NCI-H187 (cell line): ENCODE measurements around the gene LSM12.
"Not testable (repeated sequence)": the region's sequence is repeated elsewhere in the genome, so short reads cannot be mapped to it uniquely, and the experiment has no call there.

Source experiments
- DNase-seq, 2 experiments: peaks; one replicate each; lab custom pipeline; 2025; lab: John Stamatoyannopoulos, UW

The LSM12 gene

DNA sequence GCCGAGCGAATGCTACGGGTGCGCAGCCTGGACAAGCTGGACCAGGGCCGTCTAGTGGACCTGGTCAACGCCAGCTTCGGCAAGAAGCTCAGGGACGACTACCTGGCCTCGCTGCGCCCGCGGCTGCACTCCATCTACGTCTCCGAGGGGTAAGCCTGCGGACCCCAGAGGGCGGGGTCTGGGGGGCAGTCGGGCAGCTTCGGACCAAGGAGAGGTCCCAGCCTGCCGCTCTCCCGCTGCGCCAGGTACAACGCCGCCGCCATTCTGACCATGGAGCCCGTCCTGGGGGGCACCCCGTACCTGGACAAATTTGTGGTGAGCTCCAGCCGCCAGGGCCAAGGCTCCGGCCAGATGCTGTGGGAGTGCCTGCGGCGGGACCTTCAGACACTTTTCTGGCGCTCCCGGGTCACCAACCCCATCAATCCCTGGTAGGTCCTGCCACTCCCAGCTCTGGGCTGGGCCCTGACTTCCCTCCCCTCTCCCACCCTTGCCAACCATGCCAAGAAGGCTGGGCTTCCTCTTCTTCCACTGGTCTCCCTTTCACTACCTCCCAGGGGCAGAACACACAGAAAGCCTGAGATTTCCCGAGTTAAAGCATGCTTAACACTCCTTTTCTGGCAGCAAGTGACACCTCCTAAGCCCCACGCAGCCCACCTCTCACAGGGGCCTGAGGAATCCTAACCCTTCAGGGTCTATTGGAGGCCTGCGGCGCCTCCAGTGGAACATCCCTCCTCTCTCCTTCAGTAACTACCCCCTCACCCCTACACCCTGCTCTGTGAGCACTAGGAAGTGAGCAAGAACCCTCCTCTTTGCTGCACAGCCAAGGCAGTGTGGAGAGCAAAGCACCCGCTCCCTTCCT, 58.9 kb downstream of the LSM12 start:
- DNase-seq, result no peak

DNA sequence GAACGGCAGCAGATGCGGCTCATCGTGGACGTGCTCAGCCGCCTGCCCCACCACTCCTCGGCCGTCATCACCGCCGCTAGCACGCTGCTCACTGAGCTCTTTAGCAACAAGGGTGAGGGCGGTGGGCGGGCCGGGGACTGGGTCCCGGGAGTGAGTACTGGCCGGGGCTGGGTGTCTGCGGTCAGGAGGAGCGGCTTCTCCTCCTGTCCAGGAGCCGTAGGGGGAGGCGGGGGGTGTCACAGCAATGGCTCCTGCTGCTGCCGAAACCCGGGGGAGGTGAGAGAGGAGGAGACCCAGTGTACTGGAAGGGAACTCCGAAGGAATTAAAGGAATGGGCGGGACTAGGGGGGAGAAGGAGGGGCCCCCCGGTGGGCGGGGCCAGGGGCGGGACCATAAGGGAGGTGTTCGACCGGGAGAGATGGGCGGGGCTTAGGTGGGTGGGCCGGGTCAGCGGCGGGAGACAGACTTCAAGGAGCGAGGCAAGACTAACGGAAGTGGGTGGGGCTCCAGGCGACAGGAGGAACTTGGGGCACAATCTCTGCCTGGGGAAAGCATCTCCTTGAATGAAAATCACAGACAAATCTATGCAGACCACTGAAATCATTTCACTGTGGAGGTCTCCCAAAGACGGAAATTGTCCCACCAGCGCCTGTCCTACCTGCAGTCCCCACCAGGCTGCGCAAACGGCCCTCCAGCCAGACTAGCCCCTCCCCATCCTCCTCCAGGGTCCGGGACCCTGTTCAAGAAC, 59.7 kb downstream of the LSM12 start:
- DNase-seq, result peak; percentile 94 to 95

DNA sequence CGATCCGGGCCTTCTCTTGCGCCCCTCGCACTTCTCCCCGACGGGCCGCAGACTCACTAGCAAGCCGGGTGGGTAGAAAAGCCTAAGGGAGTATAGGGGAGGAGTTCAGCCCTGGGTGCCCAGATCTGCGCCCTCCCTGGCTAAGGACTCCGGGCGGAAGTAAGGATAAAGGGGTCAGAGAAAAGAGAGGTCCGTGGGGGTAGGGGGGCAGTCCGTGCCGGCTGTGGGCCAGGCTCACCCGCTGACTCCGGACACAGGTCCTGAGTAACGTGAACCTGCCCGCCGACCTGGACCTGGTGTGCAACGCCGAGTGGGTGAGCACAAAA, 60.2 kb downstream of the LSM12 start:
- no peak for DNase-seq

DNA sequence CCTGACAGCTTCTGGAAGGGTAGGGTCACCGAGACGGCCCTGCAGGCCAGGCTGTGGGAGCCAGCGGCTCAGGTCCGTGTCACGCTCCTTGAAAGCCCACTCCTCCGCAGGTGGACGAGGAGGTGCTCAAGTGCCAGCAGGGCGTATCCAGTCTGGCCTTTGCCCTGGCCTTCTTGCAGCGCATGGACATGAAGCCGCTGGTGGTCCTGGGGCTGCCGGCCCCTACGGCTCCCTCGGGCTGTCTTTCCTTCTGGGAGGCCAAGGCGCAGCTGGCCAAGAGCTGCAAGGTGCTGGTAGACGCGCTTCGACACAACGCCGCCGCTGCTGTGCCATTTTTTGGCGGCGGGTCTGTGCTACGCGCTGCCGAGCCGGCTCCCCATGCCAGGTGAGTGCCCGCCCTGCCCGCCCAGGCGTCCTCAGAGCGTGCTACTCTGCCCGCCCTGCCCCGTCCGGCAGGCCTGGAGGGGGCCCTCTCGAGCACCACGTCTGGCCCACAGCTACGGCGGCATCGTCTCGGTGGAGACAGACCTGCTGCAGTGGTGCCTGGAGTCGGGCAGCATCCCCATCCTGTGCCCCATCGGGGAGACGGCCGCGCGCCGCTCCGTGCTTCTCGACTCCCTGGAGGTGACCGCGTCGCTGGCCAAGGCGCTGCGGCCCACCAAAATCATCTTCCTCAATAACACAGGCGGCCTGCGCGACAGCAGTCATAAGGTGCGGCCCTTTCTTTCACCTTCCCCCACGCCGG, 60.8 kb downstream of the LSM12 start:
- no peak for DNase-seq

DNA sequence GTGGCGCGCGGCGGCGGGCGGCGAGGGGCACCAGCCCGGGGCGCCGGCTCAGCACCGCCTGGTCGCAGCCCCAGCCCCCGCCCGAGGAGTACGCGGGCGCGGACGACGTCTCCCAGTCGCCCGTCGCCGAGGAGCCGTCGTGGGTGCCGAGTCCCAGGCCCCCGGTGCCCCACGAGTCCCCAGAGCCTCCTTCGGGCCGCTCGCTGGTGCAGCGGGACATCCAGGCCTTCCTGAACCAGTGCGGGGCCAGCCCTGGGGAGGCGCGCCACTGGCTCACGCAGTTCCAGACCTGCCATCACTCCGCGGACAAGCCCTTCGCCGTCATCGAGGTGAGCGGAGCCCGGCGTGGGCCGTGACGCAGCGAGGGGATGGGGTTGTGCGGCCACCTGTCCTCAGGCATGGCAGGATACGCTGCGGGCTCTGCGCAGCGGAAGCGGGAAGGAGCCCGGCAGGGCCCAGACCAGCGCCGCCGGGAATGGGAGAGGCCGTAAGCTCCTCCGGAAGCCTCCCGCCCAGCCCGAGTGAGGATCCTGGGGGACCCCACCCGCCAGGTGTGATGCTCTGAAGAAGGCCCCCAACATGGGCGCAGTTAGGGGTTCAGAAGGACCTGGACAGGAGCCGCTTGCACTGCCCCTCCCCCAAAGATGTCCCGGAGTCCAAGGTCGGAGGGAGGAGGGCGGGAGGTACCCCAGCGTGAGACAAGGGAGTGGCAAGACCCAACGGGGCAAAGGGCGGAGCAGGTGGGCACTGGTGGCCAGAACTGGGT, 61.5 kb downstream of the LSM12 start:
- no peak for DNase-seq

DNA sequence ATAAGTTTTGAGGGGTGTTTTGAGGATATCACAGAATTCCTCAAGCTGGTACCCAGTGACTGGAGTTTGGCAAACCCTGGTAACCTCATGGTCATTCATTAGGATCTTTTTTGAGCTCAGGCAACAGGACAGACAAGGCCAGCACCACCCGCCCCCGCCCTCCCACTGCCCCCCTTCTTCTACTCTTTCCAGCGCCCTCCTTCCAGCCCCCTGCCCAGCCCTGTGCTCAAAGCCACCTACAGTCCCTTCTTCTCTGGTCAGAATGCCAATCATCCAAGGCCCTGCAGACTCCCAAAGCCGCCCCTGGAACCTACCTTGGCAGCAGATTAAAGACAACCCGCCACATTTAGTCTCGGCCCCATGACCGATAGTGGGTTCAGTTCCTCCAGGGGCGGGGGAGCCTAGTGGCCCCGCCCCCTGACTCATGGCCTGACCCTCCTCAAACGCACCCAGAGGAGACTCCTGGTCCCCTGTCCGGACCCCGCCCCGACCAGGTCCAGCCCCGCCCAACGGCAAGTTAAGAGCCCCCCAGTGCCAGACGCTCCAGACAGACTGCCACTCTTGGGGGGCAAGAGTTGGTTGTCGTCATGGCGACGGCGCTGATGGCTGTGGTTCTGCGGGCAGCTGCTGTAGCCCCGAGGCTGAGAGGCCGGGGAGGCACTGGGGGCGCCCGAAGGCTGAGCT, 62.3 kb downstream of the LSM12 start, which contains the start of gene NAGS:
NAGS (plus strand) TSS at position 546 of the 684 bp plus-strand sequence; CDS start at position 588, 42 bp downstream.
- no peak for DNase-seq

DNA sequence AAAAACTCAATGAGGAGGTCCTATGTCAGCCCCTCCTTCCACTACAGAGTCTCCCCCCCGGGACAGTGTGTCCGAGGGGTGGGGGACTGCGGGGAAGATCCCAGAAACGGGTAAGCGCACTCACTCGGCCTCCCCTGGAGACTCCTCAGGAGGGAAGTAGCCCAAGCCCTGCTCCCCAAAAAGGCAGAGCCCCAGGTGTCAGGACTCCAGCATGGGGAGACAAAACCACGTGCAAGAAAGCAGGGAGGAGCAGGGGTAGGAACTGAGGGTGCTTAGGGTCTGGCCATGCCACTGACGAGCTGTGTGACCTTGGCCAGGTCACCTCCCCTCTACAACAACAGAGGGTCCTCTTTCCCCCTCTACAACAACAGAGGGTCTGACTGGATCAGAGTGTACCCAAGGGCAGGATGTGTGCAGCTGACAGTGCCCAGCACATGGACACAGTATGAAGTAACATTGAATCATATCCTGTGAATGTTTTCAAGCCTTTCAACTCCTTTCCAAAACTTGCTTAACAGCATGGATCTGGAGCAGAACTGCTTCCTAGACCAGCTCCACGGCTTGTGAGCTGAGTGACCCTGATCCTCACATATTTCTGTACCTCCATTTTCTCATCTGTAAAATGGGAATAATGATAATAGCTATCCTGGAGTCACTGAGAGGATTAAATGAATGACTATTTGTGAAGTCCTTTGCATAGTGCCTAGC, 64.2 kb downstream of the LSM12 start:
- DNase-seq, result no peak

DNA sequence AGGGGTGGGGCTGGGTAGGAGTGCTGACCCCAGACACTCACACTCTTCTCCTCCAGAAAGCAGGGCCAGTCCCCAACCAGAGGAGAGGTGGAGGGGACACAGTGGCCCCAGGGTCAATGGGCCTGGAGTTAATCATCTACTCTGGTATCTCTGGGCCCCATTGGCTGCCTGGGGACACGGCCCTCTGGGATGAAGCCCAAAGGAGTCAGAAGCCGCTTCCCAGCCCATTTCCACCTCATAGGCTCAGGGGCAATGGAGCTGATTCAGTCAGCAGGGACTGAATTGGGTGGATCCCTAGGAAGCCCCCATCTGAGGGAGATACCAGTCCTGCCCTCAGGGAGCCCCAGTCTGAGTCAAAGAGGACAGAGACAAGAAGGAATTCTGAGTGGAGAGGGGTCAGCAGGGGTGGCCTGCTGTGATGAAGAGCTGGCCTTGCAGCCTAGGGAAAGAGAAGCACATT, 65.0 kb downstream of the LSM12 start:
- no peak for DNase-seq

DNA sequence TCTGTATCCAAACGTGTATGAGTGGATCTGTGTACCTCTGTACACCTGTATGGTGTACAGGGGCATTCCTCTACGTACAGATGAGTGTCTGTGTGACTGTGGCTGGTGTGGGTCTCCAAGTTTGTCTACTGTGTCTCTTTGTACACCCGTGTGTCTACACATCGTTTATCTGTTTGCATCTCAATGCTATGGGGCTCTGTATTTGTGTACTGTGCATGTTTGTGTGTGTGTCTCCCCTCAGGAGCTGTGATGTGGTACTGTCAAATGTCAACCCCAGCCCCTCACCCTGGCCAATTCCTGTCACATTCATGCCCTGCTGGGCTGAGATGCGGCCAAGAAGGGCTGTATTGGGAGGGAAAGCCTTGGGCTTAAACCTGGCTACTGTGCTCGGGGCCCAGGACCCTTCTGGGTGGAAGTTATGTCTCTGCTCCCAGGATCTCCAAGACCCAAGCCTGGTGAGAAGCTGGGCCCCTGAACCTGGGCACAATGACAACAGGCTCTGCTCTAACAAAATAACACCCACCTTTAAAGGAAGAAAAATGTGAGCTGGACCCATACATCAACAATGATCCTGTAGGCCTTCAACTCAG, 65.5 kb downstream of the LSM12 start:
- DNase-seq, result no peak

DNA sequence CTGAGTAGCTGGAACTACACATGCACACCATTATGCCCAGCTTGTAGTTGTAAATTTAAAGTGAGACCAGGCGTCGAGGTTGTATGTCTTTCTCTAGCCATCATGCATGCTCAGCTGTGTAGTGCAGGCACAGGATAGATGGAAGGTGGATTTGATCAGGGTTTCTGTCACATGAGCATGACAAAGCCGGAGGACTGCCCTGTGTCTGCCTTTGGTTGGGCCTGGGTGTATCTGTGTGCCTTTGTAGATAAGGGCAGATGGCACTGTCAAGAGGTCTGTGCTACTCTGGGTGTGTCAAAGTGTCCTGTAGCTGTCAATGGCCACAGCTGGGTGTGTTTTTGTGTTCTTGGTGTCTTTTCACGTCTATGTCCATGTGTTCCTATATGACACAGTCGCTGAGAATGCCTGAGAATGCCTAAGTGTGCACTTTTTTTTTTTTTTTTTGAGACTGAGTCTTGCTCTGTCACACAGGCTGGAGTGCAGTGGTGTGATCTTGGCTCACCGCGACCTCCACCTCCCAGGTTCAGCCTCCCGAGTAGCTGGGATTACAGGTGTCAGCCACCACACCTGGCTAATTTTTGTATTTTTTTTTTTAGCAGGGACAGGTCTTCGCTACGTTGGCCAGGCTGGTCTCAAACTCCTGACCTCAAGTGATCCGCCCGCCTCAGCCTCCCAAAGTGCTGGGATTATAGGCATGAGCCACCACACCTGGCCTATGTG, 66.2 kb downstream of the LSM12 start:
- DNase-seq, result no peak

DNA sequence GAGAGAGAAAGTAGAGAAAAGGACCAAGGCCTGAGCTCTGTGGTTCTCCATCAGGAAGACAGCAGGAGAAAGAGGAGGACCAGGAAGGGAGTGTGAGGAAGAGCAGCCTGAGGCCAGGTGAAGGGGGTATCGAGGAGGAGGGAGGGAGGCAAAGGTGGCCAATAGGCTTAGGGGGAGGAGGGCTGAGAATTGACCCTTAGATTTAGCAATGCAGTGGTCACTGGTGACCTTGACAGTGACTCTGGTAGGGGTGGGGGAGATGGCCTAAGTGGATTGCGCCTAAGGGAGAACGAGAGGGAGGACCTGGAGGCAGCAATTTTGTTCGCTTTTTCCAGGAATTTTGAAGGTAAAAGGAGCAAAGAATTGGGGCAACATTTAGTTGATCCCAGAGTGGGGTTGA, 67.4 kb downstream of the LSM12 start:
- DNase-seq, result no peak

DNA sequence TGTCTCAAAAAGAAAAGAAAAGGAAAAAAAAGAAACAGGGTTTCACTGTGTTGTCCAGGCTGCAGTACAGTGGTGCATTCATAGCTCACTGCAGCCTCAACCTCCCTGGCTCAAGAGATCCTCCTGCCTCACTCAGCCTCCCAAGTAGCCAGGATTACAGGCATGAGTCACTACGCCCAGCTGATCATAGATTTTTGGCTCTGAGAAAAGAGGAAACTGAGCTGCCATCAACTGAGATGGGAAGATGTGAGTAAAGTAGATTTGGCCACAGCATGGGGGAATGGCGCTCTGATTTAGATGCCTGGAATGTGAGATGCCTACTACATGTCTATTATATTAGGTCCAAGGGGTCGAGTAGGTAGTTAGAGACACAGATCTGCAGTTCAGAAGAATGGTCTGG, 67.9 kb downstream of the LSM12 start:
- DNase-seq, result no peak

DNA sequence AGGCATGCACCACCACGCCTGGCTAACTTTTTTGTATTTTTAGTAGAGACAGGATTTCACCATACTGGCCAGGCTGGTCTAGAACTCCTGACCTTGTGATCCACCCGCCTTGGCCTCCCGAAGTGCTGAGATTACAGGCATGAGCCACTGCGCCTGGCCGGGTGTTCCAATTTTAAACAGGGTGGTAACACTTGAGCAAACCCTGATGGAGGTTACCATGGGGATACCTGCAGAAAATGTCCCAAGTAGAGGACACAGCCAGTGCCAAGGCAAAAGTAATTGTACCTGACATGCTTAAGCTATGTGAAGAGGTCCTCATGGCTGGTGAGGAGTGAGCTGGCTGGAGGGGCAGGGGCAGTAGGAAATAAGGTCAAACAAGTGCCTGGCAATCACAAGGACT, 69.3 kb downstream of the LSM12 start:
- not testable (repeated sequence) for DNase-seq

DNA sequence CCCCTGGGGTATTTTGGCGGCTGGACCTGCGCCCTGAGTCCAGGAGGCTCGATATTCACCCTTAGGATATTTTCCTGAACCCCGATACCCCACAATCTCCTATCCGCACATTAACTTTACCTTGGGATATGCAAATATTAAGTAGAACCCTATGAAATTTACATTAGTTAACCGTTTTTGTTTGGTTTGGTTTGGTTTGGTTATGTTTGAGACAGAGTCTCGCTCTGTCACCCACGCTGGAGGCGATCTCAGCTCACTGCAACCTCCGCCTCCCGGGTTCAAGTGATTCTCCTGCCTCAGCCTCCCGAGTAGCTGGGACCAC, 71.4 kb downstream of the LSM12 start:
- no peak for DNase-seq

DNA sequence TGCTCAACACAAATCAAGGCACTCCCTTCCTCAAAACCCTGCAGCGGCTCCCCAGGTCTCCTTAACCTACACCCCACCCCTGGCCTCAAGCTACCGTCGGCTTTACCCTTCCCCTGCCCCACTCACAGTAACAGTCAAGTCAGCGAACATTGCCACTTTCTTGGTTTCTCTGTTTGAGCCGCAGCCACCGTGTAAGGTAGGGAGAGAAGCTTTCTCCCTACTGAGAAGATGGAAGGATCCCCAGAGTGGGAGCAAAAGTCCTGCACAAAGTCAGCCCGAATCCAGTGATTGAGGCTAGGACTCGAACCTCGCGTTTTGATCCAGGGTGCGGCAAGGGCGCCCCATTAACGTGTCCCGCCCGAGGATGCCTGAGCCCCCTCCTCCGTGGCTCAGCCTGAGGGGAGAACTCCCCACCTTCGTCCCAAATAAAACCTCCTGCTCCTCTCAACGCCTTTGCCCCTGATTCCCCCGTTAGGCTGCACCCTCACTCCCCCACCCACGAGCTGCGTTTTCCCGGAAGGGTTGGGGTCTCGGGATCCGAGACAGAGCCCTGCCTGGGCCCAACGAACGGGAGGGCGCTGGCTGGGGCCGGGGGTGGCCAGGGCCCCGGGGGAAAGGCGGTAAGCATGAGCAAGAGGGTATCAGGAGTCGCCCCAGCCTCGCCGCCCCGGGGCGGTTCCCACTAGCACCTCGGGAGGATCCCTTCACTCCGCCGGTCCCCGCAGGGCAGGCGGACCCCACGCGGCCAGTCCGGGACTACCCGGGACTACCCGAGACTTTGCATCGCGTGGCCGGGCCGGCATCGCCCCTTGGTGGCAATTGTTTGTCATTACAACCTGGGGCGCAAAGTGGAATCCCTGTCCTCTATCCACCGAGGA, 72.0 kb downstream of the LSM12 start:
- no peak for DNase-seq

DNA sequence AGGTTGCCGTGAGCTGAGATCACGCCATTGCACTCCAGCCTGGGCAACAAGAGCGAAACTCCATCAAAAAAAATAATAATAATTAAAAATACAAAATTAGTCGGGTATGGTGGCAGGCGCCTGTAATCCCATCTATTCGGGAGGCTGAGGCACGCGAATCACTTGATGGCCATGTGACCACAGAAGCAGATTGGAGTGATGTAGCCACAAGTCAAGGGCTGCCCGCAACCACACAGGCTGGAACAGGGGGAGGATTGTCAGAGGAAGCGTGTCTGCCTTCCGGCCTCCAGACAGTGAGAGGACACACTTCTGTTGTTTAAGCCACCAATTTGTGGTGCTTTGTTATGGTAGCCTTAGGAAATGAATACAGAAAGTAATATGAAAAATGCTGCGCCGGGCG, 73.8 kb downstream of the LSM12 start:
- no peak for DNase-seq

DNA sequence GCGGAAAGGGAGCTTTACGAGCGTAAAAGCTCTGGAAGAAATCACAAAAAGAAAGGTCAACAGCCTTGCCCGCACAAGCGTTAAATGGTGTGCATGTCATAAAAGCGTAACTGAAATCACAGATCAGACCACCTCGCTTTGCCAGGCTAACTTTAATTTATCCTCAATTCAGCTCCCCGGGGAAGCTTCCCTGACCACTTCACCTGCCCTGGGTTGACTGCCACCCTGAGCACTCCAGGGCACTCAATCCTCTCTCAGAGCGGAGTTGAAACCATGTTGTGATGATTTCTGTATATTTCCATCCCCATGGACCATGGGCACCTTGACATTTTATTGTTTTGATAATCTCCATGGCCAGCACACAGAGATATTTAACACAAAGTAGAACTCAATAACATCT, 78.2 kb downstream of the LSM12 start:
- peak; percentile 8 to 49 for DNase-seq

DNA sequence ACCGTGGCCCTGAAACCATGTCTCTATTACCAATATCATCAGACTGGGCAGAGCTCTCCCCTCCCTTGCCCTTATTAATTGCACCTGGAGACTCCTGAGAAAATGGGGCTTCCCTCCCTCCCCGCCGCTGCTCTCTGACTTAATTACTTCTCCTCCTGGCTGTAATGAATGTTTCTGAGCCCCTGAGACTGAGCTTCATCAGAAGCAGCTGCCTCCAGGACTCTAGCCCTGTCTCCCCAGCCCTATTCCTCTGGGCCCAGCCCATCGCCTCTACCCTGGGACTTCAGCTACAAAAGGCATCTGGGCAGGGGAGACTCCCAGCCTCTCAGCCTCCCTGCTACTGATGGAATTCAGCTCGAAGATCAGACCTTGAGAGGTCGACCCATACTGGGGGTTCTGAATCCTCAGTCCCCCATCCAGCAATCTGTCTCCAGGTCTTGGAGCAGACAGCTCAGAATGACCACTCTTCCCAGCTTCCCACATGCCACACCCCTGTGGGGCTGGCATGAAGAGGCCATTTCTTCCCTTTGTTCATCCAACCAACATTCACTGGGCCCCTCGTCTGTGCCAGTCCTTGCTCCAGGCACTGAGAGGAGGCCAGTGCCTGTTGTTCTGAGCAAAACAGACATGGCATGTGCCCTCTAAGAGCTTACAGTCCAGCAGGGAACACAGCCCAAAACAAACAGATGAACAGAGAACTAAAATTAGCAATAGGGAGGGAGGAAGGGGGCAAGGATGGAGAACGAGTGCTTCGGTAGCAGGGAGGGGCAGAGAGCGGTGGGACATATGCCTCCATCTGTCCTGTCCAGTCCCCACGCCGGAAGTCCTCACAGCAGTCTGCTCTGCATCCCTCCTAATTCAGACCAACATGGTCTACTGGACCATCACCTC, 79.1 kb downstream of the LSM12 start:
- DNase-seq, result no peak
